Nephron (organoid): ENCODE results near the gene ZSCAN25.
"Not testable (repeated sequence)": the region's sequence is repeated elsewhere in the genome, so short reads cannot be mapped to it uniquely, and the experiment has no call there.

ENCODE experiments used
- H3K27ac Mint-ChIP-seq, 3 experiments: 2 replicates each; pipeline ENCODE4 v1.8.0; 2020; ENCODE audit warnings: mixed read lengths in 3 of 3, mild to moderate bottlenecking in 2 of 3, moderate library complexity in 1 of 3
- H3K27me3 Mint-ChIP-seq: 2 replicates; pipeline ENCODE4 v1.8.0; 2021; ENCODE audit warnings: low read depth, mild to moderate bottlenecking, moderate library complexity, mixed read lengths
- H3K36me3 Mint-ChIP-seq: 2 replicates; pipeline ENCODE4 v1.8.0; 2020; ENCODE audit warnings: low read depth, mixed read lengths
- H3K4me1 Mint-ChIP-seq: 2 replicates; pipeline ENCODE4 v1.8.0; 2020; ENCODE audit warnings: mixed read lengths
- H3K4me3 Mint-ChIP-seq, 3 experiments: 2 replicates each; pipeline ENCODE4 v1.8.0; 2020; ENCODE audit warnings: mild to moderate bottlenecking in 3 of 3, mixed read lengths in 3 of 3, moderate library complexity in 2 of 3
- H3K9me3 Mint-ChIP-seq: 2 replicates; pipeline ENCODE4 v1.8.0; 2020; ENCODE audit warnings: mixed read lengths
- CTCF ChIP-seq, 3 experiments: fragments of 200-600 bp; sonication (generic); IDR thresholded peaks; one replicate each; pipeline ENCODE4 v1.5.0; 2021; ENCODE audit warnings: antibody characterized with exemption in 3 of 3; ENCODE audit not compliant: unreplicated experiment in 3 of 3

ZSCAN25 gene

GRCh38 chr7:99628471-99629465 lies 12.0 kb downstream of the ZSCAN25 start:
- no peak for TF ChIP-seq CTCF (IDR thresholded peaks at IDR 0.05; ENCODE audit: unreplicated experiment in 3 of 3)
- Mint-ChIP-seq H3K4me1 (peaks cover 6% of the 10 kb centered on the region), H3K36me3 (peaks cover 74% of the 10 kb centered on the region), H3K9me3 (no peaks in the 10 kb centered on the region), H3K4me3 (no peak overlapping the region), H3K27ac (no peak overlapping the region), H3K27me3 (no peaks in the 10 kb centered on the region)

- TF ChIP-seq CTCF (IDR thresholded peaks at IDR 0.05; ENCODE audit: unreplicated experiment in 3 of 3), result no peak
- H3K27ac Mint-ChIP-seq, result no peak overlapping the region
These were observed 12.9 kb downstream of the ZSCAN25 start for GRCh38 chr7:99629643-99630042.

GRCh38 chr7:99631295-99632109 lies 14.8 kb downstream of the ZSCAN25 start:
- Mint-ChIP-seq H3K27me3 (no peaks in the 10 kb centered on the region), H3K4me3 (no peak overlapping the region), H3K27ac (peak overlapping the region in 1 of 3 experiments; percentile 23), H3K36me3 (peaks cover 51% of the 10 kb centered on the region), H3K9me3 (no peaks in the 10 kb centered on the region), H3K4me1 (peaks cover 6% of the 10 kb centered on the region)
- TF ChIP-seq CTCF (IDR thresholded peaks at IDR 0.05; ENCODE audit: unreplicated experiment in 3 of 3), result peak; percentile 24 to 37 (median 31)

More at GRCh38 chr7:99629643-99630042, 12.9 kb downstream of the ZSCAN25 start:
- no peak overlapping the region for H3K4me3 Mint-ChIP-seq
- H3K9me3 Mint-ChIP-seq, result no peaks in the 10 kb centered on the region
- H3K27me3 Mint-ChIP-seq, result no peaks in the 10 kb centered on the region
- peaks cover 6% of the 10 kb centered on the region for H3K4me1 Mint-ChIP-seq
- peaks cover 65% of the 10 kb centered on the region for H3K36me3 Mint-ChIP-seq

GRCh38 chr7:99637414-99637813 lies 20.7 kb downstream of the ZSCAN25 start:
- not testable (repeated sequence) for H3K4me3 Mint-ChIP-seq, H3K27ac Mint-ChIP-seq, H3K27me3 Mint-ChIP-seq, H3K4me1 Mint-ChIP-seq, H3K9me3 Mint-ChIP-seq, H3K36me3 Mint-ChIP-seq

- H3K27ac Mint-ChIP-seq, result no peak overlapping the region
- peaks cover 12% of the 10 kb centered on the region for H3K36me3 Mint-ChIP-seq
- H3K4me1 Mint-ChIP-seq, result no peaks in the 10 kb centered on the region
- TF ChIP-seq CTCF (IDR thresholded peaks at IDR 0.05; ENCODE audit: unreplicated experiment in 3 of 3), result no peak
- H3K9me3 Mint-ChIP-seq, result no peaks in the 10 kb centered on the region
- no peaks in the 10 kb centered on the region for H3K27me3 Mint-ChIP-seq
- H3K4me3 Mint-ChIP-seq, result no peak overlapping the region
These were observed 22.0 kb downstream of the ZSCAN25 start for GRCh38 chr7:99638731-99639130.

- H3K4me3 Mint-ChIP-seq, result no peak overlapping the region
- TF ChIP-seq CTCF (IDR thresholded peaks at IDR 0.05; ENCODE audit: unreplicated experiment in 3 of 3), result no peak
- H3K27ac Mint-ChIP-seq, result no peak overlapping the region
- H3K27me3 Mint-ChIP-seq, result no peaks in the 10 kb centered on the region
- H3K9me3 Mint-ChIP-seq, result peaks cover 2% of the 10 kb centered on the region
- no peaks in the 10 kb centered on the region for H3K4me1 Mint-ChIP-seq
- H3K36me3 Mint-ChIP-seq, result peaks cover 16% of the 10 kb centered on the region
These were observed 22.5 kb downstream of the ZSCAN25 start for GRCh38 chr7:99639267-99639666.
